Muscle of leg (tissue), 11 donors: ENCODE results near the gene PPIAL4G. TPM values are rescaled to one million over a fixed set of nuclear protein-coding genes. Genes with fewer than 3 reads are reported as not detected.
"Not testable (repeated sequence)": the region's sequence is repeated elsewhere in the genome, so short reads cannot be mapped to it uniquely, and the experiment has no call there.

Experiments
- DNase-seq: peaks from one replicate; pipeline ENCODE4 v3.0.0; 2013
- H3K27ac ChIP-seq: one replicate; pipeline ENCODE4 v1.5.1; 2013; ENCODE audit warnings: mild to moderate bottlenecking, low read length, control low read depth
- H3K27me3 ChIP-seq: one replicate; pipeline ENCODE4 v1.6.1; 2013; ENCODE audit warnings: low read length; ENCODE audit not compliant: control insufficient read depth, insufficient read depth
- H3K36me3 ChIP-seq: one replicate; pipeline ENCODE4 v1.6.1; 2013; ENCODE audit warnings: low read length; ENCODE audit not compliant: control insufficient read depth, insufficient read depth
- H3K4me1 ChIP-seq: one replicate; pipeline ENCODE4 v1.6.1; 2013; ENCODE audit warnings: low read length; ENCODE audit not compliant: control insufficient read depth, insufficient read depth
- H3K4me3 ChIP-seq: one replicate; pipeline ENCODE4 v1.5.1; 2013; ENCODE audit warnings: low read length, control low read depth
- H3K9me3 ChIP-seq: replicated peaks from 2 replicates; pipeline ENCODE4 v1.6.1; 2013; ENCODE audit warnings: low read depth, low read length; ENCODE audit not compliant: control insufficient read depth
- WGBS: methylation state at CpG from one replicate; pipeline ENCODE4 v1.1.5; 2013; ENCODE audit warnings: missing lambda C conversion rate; ENCODE audit not compliant: insufficient coverage; 5-methylcytosine and 5-hydroxymethylcytosine counted together
- polyA plus RNA-seq, 8 donors: library from polyadenylated mRNA; unstranded; fragments of 120-200 nt; gene quantifications; one replicate each; pipeline versions ENCODE4 v1.2.1 to v1.2.3, GENCODE V29; 2013; ENCODE audit warnings: inconsistent platforms in 1 of 8, low replicate concordance in 1 of 8; ENCODE audit not compliant: insufficient read length in 8 of 8, insufficient read depth in 1 of 8
- total RNA-seq: library from RNA; stranded (reverse); fragments of 120-200 nt; gene quantifications from one replicate; pipeline ENCODE4 v1.2.4, GENCODE V29; 2013

PPIAL4G gene
- total and polyA plus RNA-seq, 9 donors, result 0.04 to 0.40 (median 0.05) TPM; not detected in 6

DNA sequence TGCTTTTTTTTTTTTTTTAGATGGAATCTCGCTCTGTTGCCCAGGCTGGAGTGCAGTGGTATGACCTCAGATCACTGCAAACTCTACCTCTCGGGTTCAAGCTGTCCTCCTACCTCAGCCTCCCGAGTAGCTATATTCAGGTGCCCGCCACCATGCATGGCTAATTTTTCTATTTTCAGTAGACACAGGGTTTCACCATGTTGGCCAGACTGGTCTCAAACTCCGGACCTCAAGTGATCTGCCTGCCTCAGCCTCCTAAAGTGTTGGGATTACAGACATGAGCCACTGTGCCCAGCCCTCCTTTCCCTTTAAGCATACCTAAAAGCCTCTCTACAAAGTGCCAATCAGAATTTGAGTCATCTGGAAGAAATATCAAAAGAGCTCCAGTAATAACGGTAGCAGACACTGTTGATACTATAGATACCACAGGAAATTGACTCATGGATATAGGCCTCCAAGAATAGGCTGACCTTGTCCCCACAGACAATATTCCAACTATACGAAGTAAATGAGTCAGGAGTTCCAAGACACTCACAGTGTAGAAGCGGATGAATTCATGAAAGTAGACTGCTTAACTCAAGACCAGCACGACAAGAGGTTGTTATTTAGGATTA is 29.6 kb upstream of the PPIAL4G start:
- no CpG with 5 or more reads among the region's 9 CpGs for WGBS
- DNase-seq, H3K4me3 ChIP-seq, H3K27me3 ChIP-seq, H3K4me1 ChIP-seq, H3K36me3 ChIP-seq, H3K9me3 ChIP-seq, H3K27ac ChIP-seq: not testable (repeated sequence)

- H3K36me3 ChIP-seq, H3K27ac ChIP-seq, H3K9me3 ChIP-seq, H3K27me3 ChIP-seq, H3K4me1 ChIP-seq, H3K4me3 ChIP-seq, DNase-seq: not testable (repeated sequence)
Measured at GRCh38 chr1:148493933-148494332, 10.8 kb upstream of the PPIAL4G start.

DNA sequence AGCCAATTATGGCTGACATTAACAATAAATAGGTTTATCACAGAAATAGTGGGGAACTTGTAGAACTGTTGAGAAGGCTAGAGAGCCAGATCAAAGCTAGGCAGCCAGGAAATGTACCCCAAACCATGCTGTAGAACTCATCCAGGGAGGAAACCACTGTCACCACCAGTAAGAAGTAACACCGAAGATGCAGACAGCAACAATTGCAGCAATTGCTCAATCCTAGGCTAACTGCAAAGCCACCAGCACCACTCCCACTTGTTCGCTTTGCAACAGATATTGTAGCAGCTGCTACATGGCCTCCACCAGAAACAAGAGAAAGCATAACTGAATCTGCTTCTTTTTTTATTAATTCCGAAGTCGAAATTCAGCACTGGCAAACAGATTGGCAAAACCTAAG is 2.0 kb downstream of the PPIAL4G start:
- H3K9me3 ChIP-seq, H3K27ac ChIP-seq, H3K27me3 ChIP-seq, H3K4me3 ChIP-seq, H3K4me1 ChIP-seq, DNase-seq, H3K36me3 ChIP-seq: not testable (repeated sequence)
- WGBS, result no CpG with 5 or more reads among the region's 4 CpGs

- H3K27me3 ChIP-seq, H3K27ac ChIP-seq, H3K36me3 ChIP-seq, H3K4me1 ChIP-seq, H3K9me3 ChIP-seq, DNase-seq: not testable (repeated sequence)
- H3K4me3 ChIP-seq, result peak overlapping the region; percentile 56
- WGBS, result no CpG with 5 or more reads among the region's 28 CpGs
Measured at GRCh38 chr1:148459694-148460093, 23.4 kb downstream of the PPIAL4G start.

DNA sequence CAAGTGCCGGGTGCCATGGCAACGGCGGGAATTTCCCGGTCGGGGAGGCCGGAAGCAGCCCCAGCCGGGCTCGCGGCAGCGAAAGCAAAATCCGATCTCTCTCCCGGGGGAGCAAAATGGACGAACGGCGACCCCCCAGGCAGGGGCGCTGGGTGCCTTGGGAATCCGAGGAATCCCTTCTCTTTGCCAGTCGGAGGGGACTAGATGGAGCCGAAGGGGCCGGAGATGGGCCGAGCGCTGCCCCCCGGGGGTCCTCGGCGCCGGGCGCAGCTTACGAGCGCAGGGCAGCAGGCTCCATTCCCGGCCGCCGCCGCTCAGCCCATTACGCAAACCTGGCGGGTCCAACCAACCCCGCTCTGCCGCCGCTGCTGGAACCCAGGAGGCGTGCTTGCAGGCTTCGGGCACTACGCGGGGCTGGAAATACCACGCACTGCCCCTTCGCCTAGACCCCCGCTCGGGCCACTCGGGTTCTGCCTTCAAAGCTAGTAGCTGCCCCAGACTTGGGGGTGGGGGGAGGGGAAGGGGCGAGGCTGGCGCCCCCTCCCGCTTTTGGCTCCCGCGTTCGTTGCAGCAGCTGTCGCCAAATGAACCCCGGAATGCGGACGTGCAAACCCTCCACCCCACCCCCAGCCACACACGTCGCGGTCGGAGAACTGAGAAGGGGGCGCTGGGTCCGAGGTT is 24.1 kb downstream of the PPIAL4G start:
- not testable (repeated sequence) for H3K4me1 ChIP-seq, H3K36me3 ChIP-seq, H3K9me3 ChIP-seq, H3K27me3 ChIP-seq
- WGBS, result no CpG with 5 or more reads among the region's 63 CpGs
- Histone ChIP-seq H3K4me3 (peak overlapping the region; percentile 56), H3K27ac (peak overlapping the region; percentile 7)
- DNase-seq, result peak; percentile 20

GRCh38 chr1:148458398-148458797 is 24.7 kb downstream of the PPIAL4G start:
- H3K9me3 ChIP-seq, H3K36me3 ChIP-seq, H3K27me3 ChIP-seq, H3K27ac ChIP-seq, H3K4me1 ChIP-seq, DNase-seq: not testable (repeated sequence)
- WGBS, result no CpG with 5 or more reads among the region's 11 CpGs
- H3K4me3 ChIP-seq, result peak overlapping the region; percentile 21

- H3K36me3 ChIP-seq, H3K27me3 ChIP-seq, H3K27ac ChIP-seq, H3K4me1 ChIP-seq, DNase-seq, H3K9me3 ChIP-seq, H3K4me3 ChIP-seq: not testable (repeated sequence)
- WGBS, result no CpG with 5 or more reads among the region's 2 CpGs
Measured at GRCh38 chr1:148452845-148453244, 30.3 kb downstream of the PPIAL4G start.

DNA sequence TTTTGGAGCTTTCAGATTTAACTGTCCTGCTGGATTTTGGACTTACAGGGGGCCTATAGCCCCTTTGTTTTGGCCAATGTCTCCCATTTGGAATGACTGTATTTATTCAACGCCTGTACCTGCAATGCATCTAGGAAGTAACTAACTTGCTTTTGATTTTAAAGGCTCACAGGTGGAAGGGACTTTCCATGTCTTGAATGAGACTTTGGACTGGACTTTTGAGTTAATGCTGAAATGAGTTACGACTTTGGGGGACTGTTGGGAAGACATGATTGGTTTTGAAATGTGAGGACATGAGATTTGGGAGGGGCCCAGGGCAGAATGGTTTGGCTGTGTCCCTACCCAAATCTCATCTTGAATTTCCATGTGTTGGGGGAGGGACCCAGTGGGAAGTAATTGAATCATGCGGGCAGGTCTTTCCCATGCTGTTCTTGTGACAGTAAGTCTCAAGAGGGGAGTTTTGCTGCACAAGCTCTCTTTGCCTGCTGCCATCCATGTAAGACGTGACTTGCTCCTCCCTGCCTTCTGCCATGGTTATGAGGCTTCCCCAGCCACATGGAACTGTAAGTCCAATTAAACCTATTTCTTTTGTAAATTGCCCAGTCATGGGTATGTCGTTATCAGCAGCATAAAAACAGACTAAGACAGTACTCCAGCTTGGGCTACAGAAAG is 43.3 kb downstream of the PPIAL4G start:
- not testable (repeated sequence) for H3K27me3 ChIP-seq, H3K4me3 ChIP-seq, H3K36me3 ChIP-seq, DNase-seq, H3K27ac ChIP-seq, H3K9me3 ChIP-seq, H3K4me1 ChIP-seq
- 84% methylated on average over 3 of the region's 5 CpGs for WGBS

GRCh38 chr1:148435406-148435805 is 47.7 kb downstream of the PPIAL4G start:
- no peak overlapping the region for H3K27ac ChIP-seq
- DNase-seq, result no peak
- H3K4me3 ChIP-seq, result no peak overlapping the region
- H3K36me3 ChIP-seq, result peaks cover 3% of the 10 kb centered on the region
- WGBS, result no CpG with 5 or more reads among the region's 4 CpGs
- H3K27me3 ChIP-seq, result no peaks in the 10 kb centered on the region
- no peaks in the 10 kb centered on the region for H3K4me1 ChIP-seq
- H3K9me3 ChIP-seq, result no peaks in the 10 kb centered on the region

DNA sequence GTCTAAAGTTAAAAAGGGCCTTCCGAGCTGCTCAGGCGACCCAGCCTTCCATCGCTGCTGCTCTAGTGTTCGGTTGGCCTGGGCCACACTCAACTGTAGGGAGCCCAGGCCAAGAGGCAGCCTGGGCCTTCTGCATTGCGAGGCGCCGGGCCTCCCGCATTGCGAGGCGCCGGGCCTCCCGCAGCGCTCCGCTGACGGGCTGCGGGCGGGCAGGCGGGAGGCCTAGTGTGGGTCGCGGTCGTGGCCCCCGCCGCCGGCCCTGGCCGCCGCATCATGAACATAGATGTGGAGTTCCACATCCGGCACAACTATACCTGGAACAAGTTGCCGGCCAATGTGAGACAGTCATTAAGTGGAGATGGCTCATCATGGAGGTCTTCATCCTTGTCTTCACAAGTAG is 48.3 kb downstream of the PPIAL4G start:
- Histone ChIP-seq H3K27ac (no peak overlapping the region), H3K9me3 (no peaks in the 10 kb centered on the region), H3K4me3 (no peak overlapping the region), H3K27me3 (no peaks in the 10 kb centered on the region), H3K36me3 (peaks cover 3% of the 10 kb centered on the region), H3K4me1 (no peaks in the 10 kb centered on the region)
- WGBS, result 97% methylated on average over 9 of the region's 28 CpGs
- no peak for DNase-seq
